Keratinocyte (primary cell): ENCODE data around the gene MVB12B. TPM values are rescaled to one million over a fixed set of nuclear protein-coding genes. Genes with fewer than 3 reads are reported as not detected.

Experiments
- DNase-seq: peaks from one replicate; pipeline ENCODE4 v3.0.0-alpha.2; 2011; ENCODE audit warnings: low read depth, missing footprints, low spot score
- FAIRE-seq: peaks from 2 replicates; lab custom pipeline; 2011; peaks lifted over from hg19 to GRCh38; lab: Jason Lieb, UNC
- H2AFZ ChIP-seq: 2 replicates; pipeline ENCODE4 v1.6.0; 2012; ENCODE audit warnings: low read length, control low read depth, inconsistent platforms; ENCODE audit not compliant: control insufficient read depth
- H3K27ac ChIP-seq: 2 replicates; pipeline ENCODE4 v1.5.1; 2011; ENCODE audit warnings: low read length; ENCODE audit not compliant: control insufficient read depth, insufficient read depth
- H3K27me3 ChIP-seq: 3 replicates; pipeline ENCODE4 v1.6.0; 2011; ENCODE audit warnings: low read length; ENCODE audit not compliant: control insufficient read depth, insufficient read depth; ENCODE audit errors: extremely low read depth
- H3K36me3 ChIP-seq, 2 experiments: 2 replicates in 1 of 2; 3 replicates in 1 of 2; pipeline ENCODE4 v1.5.1; 2011; ENCODE audit warnings: low read length in 2 of 2, mild to moderate bottlenecking in 1 of 2; ENCODE audit not compliant: control insufficient read depth in 2 of 2, insufficient read depth in 2 of 2; ENCODE audit errors: extremely low read depth in 1 of 2
- H3K4me1 ChIP-seq: 3 replicates; pipeline ENCODE4 v1.5.1; 2011; ENCODE audit warnings: low read length; ENCODE audit not compliant: control insufficient read depth, insufficient read depth; ENCODE audit errors: extremely low read depth
- H3K4me2 ChIP-seq: 3 replicates; pipeline ENCODE4 v1.6.0; 2011; ENCODE audit warnings: low read depth, low read length; ENCODE audit not compliant: control insufficient read depth, insufficient read depth; ENCODE audit errors: extremely low read depth
- H3K4me3 ChIP-seq, 3 experiments: fragments of 200-600 bp in 1 of 3; sonication (generic) in 1 of 3; 2 replicates in 2 of 3; 3 replicates in 1 of 3; pipeline ENCODE4 v1.5.1; 2011 to 2016; ENCODE audit warnings: low read length in 3 of 3, mild to moderate bottlenecking in 3 of 3, control low read depth in 2 of 3, inconsistent platforms in 1 of 3, low read depth in 1 of 3, mixed read lengths in 1 of 3, mixed run types in 1 of 3, moderate library complexity in 1 of 3; ENCODE audit not compliant: control insufficient read depth in 2 of 3, insufficient read depth in 2 of 3; ENCODE audit errors: extremely low read depth in 1 of 3
- H3K79me2 ChIP-seq: 2 replicates; pipeline ENCODE4 v1.6.0; 2012; ENCODE audit warnings: low read length; ENCODE audit not compliant: control insufficient read depth, insufficient read depth
- H3K9ac ChIP-seq: 3 replicates; pipeline ENCODE4 v1.6.0; 2011; ENCODE audit warnings: low read length; ENCODE audit not compliant: control insufficient read depth, insufficient read depth; ENCODE audit errors: extremely low read depth
- H3K9me1 ChIP-seq: 3 replicates; pipeline ENCODE4 v1.6.0; 2011; ENCODE audit warnings: low read length; ENCODE audit not compliant: control insufficient read depth, insufficient read depth; ENCODE audit errors: extremely low read depth
- H3K9me3 ChIP-seq: 2 replicates; pipeline ENCODE4 v1.5.1; 2012; ENCODE audit warnings: low read depth, low read length; ENCODE audit not compliant: control insufficient read depth
- H4K20me1 ChIP-seq: 3 replicates; pipeline ENCODE4 v1.6.0; 2011; ENCODE audit warnings: low read length; ENCODE audit not compliant: control insufficient read depth, insufficient read depth; ENCODE audit errors: extremely low read depth
- CTCF ChIP-seq, 3 experiments: IDR thresholded peaks in 1 of 3; conservative IDR thresholded peaks in 1 of 3; optimal IDR thresholded peaks in 1 of 3; 2 replicates in 2 of 3; 3 replicates in 1 of 3; pipeline versions ENCODE3 to v1.5.1; 2011; ENCODE audit warnings: low read length in 3 of 3, mild to moderate bottlenecking in 3 of 3, moderate library complexity in 2 of 3, control low read depth in 1 of 3, inconsistent platforms in 1 of 3; ENCODE audit not compliant: insufficient read depth in 2 of 3; ENCODE audit errors: extremely low read depth in 1 of 3
- EZH2 ChIP-seq: IDR thresholded peaks from one replicate; pipeline ENCODE4 v1.6.1; 2012; ENCODE audit warnings: inconsistent platforms, mild to moderate bottlenecking, low read length, moderate library complexity
- dilution Hi-C: fragments of 300-500 bp; cut with MboI; formaldehyde crosslinking; loops from one replicate; pipeline ENCODE4 v1.7.0; 2020; ENCODE audit warnings: low sequenced_read_pairs; ENCODE audit not compliant: extremely low pct_ligation_motif_present
- polyA plus RNA-seq, 5 experiments: library from polyadenylated mRNA; depleted of rRNA in 3 of 5; stranded (reverse) in 3 of 5; stranded (forward) in 1 of 5; unstranded in 1 of 5; fragments of >200 nt; gene quantifications; 1 replicate in 1 of 5; 2 replicates in 3 of 5; 3 replicates in 1 of 5; pipeline versions ENCODE4 v1.2.1 to v1.2.3, GENCODE V29; 2011 to 2012; ENCODE audit warnings: missing spikeins in 2 of 5, low read depth in 1 of 5, low replicate concordance in 1 of 5

MVB12B gene
- polyA plus RNA-seq, 1 donor (not counting 4 experiments of a cell fraction or from before 2014, with no cell fraction given): 1.2 TPM

GRCh38 chr9:126449725-126450667 is 123.4 kb downstream of the MVB12B start:
- dilution Hi-C loops: no loop called here
- no peaks in the 10 kb centered on the region for H3K27me3 ChIP-seq
- no peaks in the 10 kb centered on the region for H4K20me1 ChIP-seq
- FAIRE-seq: no peak
- TF ChIP-seq CTCF (optimal IDR thresholded peaks at IDR 0.05 in 1 of 3, IDR thresholded peaks at IDR 0.05 in 1 of 3, conservative IDR thresholded peaks at IDR 0.05 in 1 of 3; ENCODE audit: extremely low read depth in 1 of 3, insufficient read depth in 2 of 3, low read length in 3 of 3) (no peak), EZH2 (no peak)
- DNase-seq: no peak
- H3K4me3 ChIP-seq: no peak overlapping the region
- no peak overlapping the region for H3K4me2 ChIP-seq
- no peaks in the 10 kb centered on the region for H3K9me1 ChIP-seq
- no peaks in the 10 kb centered on the region for H3K36me3 ChIP-seq
- no peak overlapping the region for H3K9ac ChIP-seq
- H3K9me3 ChIP-seq: no peaks in the 10 kb centered on the region
- H3K79me2 ChIP-seq: no peaks in the 10 kb centered on the region
- H2AFZ ChIP-seq: no peak overlapping the region
- H3K4me1 ChIP-seq: no peaks in the 10 kb centered on the region
- no peak overlapping the region for H3K27ac ChIP-seq

DNA sequence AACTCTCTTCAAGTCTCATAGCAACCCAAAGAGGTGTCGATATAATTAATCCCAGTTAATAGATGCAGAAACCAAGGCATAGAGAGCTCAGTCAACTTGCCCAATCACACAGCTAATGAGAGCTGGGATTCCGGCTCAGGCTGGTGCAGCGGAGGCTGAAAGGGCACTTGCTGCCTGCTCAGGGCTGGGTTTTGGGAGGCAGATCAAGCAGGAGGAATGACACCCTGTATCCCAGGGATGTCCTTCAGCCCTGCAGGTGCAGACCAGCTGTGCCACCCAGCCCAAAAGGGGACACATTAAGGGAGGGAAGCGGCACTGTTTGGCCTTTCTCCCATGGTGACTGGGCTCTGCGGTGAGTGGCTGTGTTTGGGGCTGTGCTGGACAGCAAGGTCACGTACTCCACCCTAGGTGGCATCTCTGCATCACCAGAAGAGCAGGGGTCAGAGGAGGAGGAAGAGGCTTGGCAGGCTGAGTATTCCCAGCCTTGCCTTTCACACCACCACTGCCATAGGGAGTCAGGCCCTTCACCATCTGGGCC is 124.1 kb downstream of the MVB12B start:
- Histone ChIP-seq H3K36me3 (no peaks in the 10 kb centered on the region), H3K9ac (no peak overlapping the region), H2AFZ (no peak overlapping the region), H3K79me2 (no peaks in the 10 kb centered on the region), H3K9me1 (no peaks in the 10 kb centered on the region), H3K4me3 (no peak overlapping the region), H3K4me1 (no peaks in the 10 kb centered on the region), H3K27ac (no peak overlapping the region), H4K20me1 (no peaks in the 10 kb centered on the region), H3K9me3 (no peaks in the 10 kb centered on the region), H3K27me3 (no peaks in the 10 kb centered on the region), H3K4me2 (no peak overlapping the region)
- no peak for TF ChIP-seq CTCF (optimal IDR thresholded peaks at IDR 0.05 in 1 of 3, IDR thresholded peaks at IDR 0.05 in 1 of 3, conservative IDR thresholded peaks at IDR 0.05 in 1 of 3; ENCODE audit: extremely low read depth in 1 of 3, insufficient read depth in 2 of 3, low read length in 3 of 3)
- TF ChIP-seq EZH2: no peak
- dilution Hi-C loops: no loop called here
- FAIRE-seq (no peak), DNase-seq (no peak)
